GM18517 (cell line): ENCODE data around the gene CNNM4.

Experiments used
- ATAC-seq: cut with Tn5 transposase; IDR thresholded peaks from one replicate; pipeline ENCODE4 v1.9.1; 2021; ENCODE audit warnings: mild to moderate bottlenecking, moderate library complexity; ENCODE audit not compliant: unreplicated experiment

The CNNM4 gene

GRCh38 chr2:96856776-96857666 lies 96.3 kb downstream of the CNNM4 start:
- no peak for ATAC-seq

- ATAC-seq, result peak; percentile 91
Observed at GRCh38 chr2:96857667-96858372, 97.1 kb downstream of the CNNM4 start, which contains the start of gene ANKRD39. Gene ANKRD39, minus strand, starts transcription at chr2:96858016. Its CDS starts 29 bp downstream, at chr2:96857987.

- ATAC-seq, result no peak
Observed at GRCh38 chr2:96859099-96859649, 98.5 kb downstream of the CNNM4 start.

- ATAC-seq, result no peak
Observed at GRCh38 chr2:96859681-96860064, 99.0 kb downstream of the CNNM4 start.

GRCh38 chr2:96860065-96861029 lies 99.6 kb downstream of the CNNM4 start:
- ATAC-seq, result no peak

- no peak for ATAC-seq
Observed at GRCh38 chr2:96861074-96861473, 100.4 kb downstream of the CNNM4 start.
